B cell (primary cell): ENCODE measurements around the gene SERGEF. TPM values are rescaled to one million over a fixed set of nuclear protein-coding genes. Genes with fewer than 3 reads are reported as not detected.

Source experiments
- ATAC-seq: fragments of 200-7000 bp; cut with Tn5 transposase; one replicate; pipeline ENCODE4 v1.10.0; 2021; ENCODE audit warnings: low read depth, mild to moderate bottlenecking, moderate number of reproducible peaks, moderate library complexity
- CTCF ChIA-PET: fragments of 350-600 bp; sonication (Branson Sonifier 250); formaldehyde crosslinking; loops from one replicate; lab custom pipeline; 2021; ENCODE audit warnings: antibody characterized with exemption, inconsistent platforms; lab: Charles Lee
- POLR2A ChIA-PET: fragments of 350-600 bp; sonication (Branson Sonifier 250); formaldehyde crosslinking; loops from one replicate; lab custom pipeline; 2021; ENCODE audit warnings: antibody characterized with exemption; lab: Charles Lee
- DNase-seq: peaks from one replicate; pipeline ENCODE4 v3.0.0; 2013
- H2AFZ ChIP-seq: 2 replicates; pipeline ENCODE4 v1.6.1; 2012; ENCODE audit warnings: mild to moderate bottlenecking, low read depth, low read length; ENCODE audit not compliant: insufficient read depth, poor library complexity, severe bottlenecking
- H3K27ac ChIP-seq, 2 donors: 1 replicate in 1 of 2; 2 replicates in 1 of 2; pipeline ENCODE4 v1.5.1; 2012 to 2013; ENCODE audit warnings: low read length in 2 of 2, mild to moderate bottlenecking in 2 of 2, moderate library complexity in 1 of 2
- H3K27me3 ChIP-seq, 4 experiments: fragments of 200-600 bp in 1 of 4; sonication (generic) in 1 of 4; replicated peaks in 1 of 4; 1 replicate in 2 of 4; 2 replicates in 2 of 4; pipeline versions ENCODE4 v1.6.1 to v1.7.0; 2013 to 2016; ENCODE audit warnings: low read length in 3 of 4, mild to moderate bottlenecking in 2 of 4, mixed read lengths in 1 of 4, moderate library complexity in 1 of 4; ENCODE audit not compliant: insufficient read depth in 4 of 4, control insufficient read depth in 3 of 4; ENCODE audit errors: control extremely low read depth in 1 of 4
- H3K36me3 ChIP-seq, 2 experiments: replicated peaks in 1 of 2; 1 replicate in 1 of 2; 2 replicates in 1 of 2; pipeline versions ENCODE4 v1.6.1 to v1.7.1; 2013; ENCODE audit warnings: low read length in 1 of 2; ENCODE audit not compliant: insufficient read depth in 2 of 2, control insufficient read depth in 1 of 2; ENCODE audit errors: control extremely low read depth in 1 of 2, extremely low read depth in 1 of 2
- H3K4me1 ChIP-seq, 2 donors: fragments of 200-600 bp in 1 of 2; sonication (generic) in 1 of 2; 1 replicate in 1 of 2; 2 replicates in 1 of 2; pipeline versions ENCODE4 v1.5.1 to v1.6.1; 2013 to 2017; ENCODE audit warnings: low read length in 2 of 2; ENCODE audit not compliant: control insufficient read depth in 2 of 2, insufficient read depth in 2 of 2
- H3K4me2 ChIP-seq: replicated peaks from 2 replicates; pipeline ENCODE3; 2012; ENCODE audit warnings: mild to moderate bottlenecking, low read depth, low read length; ENCODE audit not compliant: poor library complexity, severe bottlenecking
- H3K4me3 ChIP-seq, 5 experiments: fragments of 200-600 bp in 1 of 5; sonication (generic) in 1 of 5; 1 replicate in 3 of 5; 2 replicates in 2 of 5; pipeline versions ENCODE4 v1.5.1 to v1.7.0; 2011 to 2016; ENCODE audit warnings: low read length in 4 of 5, mild to moderate bottlenecking in 4 of 5, low read depth in 2 of 5, control low read depth in 1 of 5, moderate library complexity in 1 of 5; ENCODE audit not compliant: insufficient read depth in 1 of 5; ENCODE audit errors: control extremely low read depth in 1 of 5, extremely low read depth in 1 of 5
- H3K79me2 ChIP-seq: fragments of 200-600 bp; sonication (generic); one replicate; pipeline ENCODE4 v1.6.0; 2016; ENCODE audit warnings: low read length; ENCODE audit not compliant: control insufficient read depth, insufficient read depth
- H3K9ac ChIP-seq: fragments of 200-600 bp; sonication (generic); 2 replicates; pipeline ENCODE4 v1.6.1; 2017; ENCODE audit warnings: mild to moderate bottlenecking, low read length, moderate library complexity
- H3K9me3 ChIP-seq, 3 donors: one replicate each; pipeline versions ENCODE4 v1.6.1 to v1.7.1; 2013; ENCODE audit warnings: low read length in 2 of 3; ENCODE audit not compliant: control insufficient read depth in 2 of 3, insufficient read depth in 1 of 3; ENCODE audit errors: control extremely low read depth in 1 of 3
- H4K20me1 ChIP-seq: 2 replicates; pipeline ENCODE4 v1.6.0; 2012; ENCODE audit warnings: mild to moderate bottlenecking, low read length; ENCODE audit not compliant: insufficient read depth, control insufficient read depth, poor library complexity, severe bottlenecking
- H3K27ac Mint-ChIP-seq: one replicate; pipeline ENCODE4 v1.8.0; 2021; ENCODE audit warnings: mixed read lengths
- H3K27me3 Mint-ChIP-seq: one replicate; pipeline ENCODE4 v1.8.0; 2021; ENCODE audit warnings: mixed read lengths
- H3K4me1 Mint-ChIP-seq: one replicate; pipeline ENCODE4 v1.8.0; 2021; ENCODE audit warnings: mixed read lengths
- H3K4me3 Mint-ChIP-seq: one replicate; pipeline ENCODE4 v1.8.0; 2021; ENCODE audit warnings: mixed read lengths
- H3K9me3 Mint-ChIP-seq: one replicate; pipeline ENCODE4 v1.8.0; 2022; ENCODE audit warnings: mixed read lengths; ENCODE audit not compliant: insufficient read depth
- CTCF ChIP-seq: fragments of 200-600 bp; IDR thresholded peaks from one replicate; pipeline ENCODE4 v1.8.0; 2022; ENCODE audit warnings: antibody characterized with exemption, mild to moderate bottlenecking
- EZH2 ChIP-seq: IDR thresholded peaks from 2 replicates; pipeline ENCODE4 v1.6.1; 2012; ENCODE audit warnings: borderline replicate concordance, low read depth, mild to moderate bottlenecking, moderate library complexity, low read length; ENCODE audit not compliant: insufficient read depth, poor library complexity, severe bottlenecking
- WGBS: methylation state at CpG from one replicate; pipeline ENCODE4 v1.1.5; 2013; ENCODE audit warnings: missing lambda C conversion rate; ENCODE audit not compliant: insufficient coverage; 5-methylcytosine and 5-hydroxymethylcytosine counted together
- intact Hi-C: fragments of 100-400 bp; cut with micrococcal nuclease; formaldehyde crosslinking; loops from one replicate; pipeline ENCODE4 v1.10.0; 2022
- polyA plus RNA-seq: library from polyadenylated mRNA; depleted of rRNA; stranded (reverse); fragments of >200 nt; gene quantifications from 2 replicates; pipeline ENCODE4 v1.2.3, GENCODE V29; 2012
- total RNA-seq, 2 donors: library from RNA; stranded (reverse); fragments of 120-200 nt in 1 of 2; gene quantifications; 1 replicate in 1 of 2; 2 replicates in 1 of 2; pipeline versions ENCODE4 v1.2.3 to v1.2.4, GENCODE V29; 2013 to 2022

The SERGEF gene
- total and polyA plus RNA-seq, 2 donors (not counting 1 experiment from before 2014, with no cell fraction given), result 24.2 to 54.3 TPM

DNA sequence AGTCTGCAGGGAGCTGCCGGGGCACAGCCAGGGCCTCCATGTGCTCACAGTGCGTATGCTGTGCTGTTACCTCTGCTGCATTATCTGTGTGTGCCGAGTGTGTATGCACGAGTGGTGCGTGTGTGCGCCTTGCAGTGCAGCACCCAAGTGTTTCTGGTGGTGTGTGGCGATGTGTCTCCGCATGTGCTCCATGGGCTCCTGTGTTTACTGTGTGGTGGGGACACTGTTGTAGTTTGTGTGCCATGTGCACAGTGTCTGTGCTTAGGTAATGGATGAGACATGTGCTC, 246.8 kb downstream of the SERGEF start:
- Histone ChIP-seq H2AFZ (no peak overlapping the region), H3K36me3 (no peaks in the 10 kb centered on the region), H3K27me3 (no peaks in the 10 kb centered on the region), H3K79me2 (no peaks in the 10 kb centered on the region), H3K9me3 (no peaks in the 10 kb centered on the region), H3K9ac (no peak overlapping the region), H4K20me1 (no peaks in the 10 kb centered on the region), H3K27ac (no peak overlapping the region), H3K4me1 (no peaks in the 10 kb centered on the region), H3K4me3 (no peak overlapping the region), H3K4me2 (no peak overlapping the region)
- no peak overlapping the region for H3K4me3 Mint-ChIP-seq
- intact Hi-C loops, result no loop called here
- H3K27ac Mint-ChIP-seq, result no peak overlapping the region
- WGBS, result over 99% methylated on average over 8 of the region's 8 CpGs
- no peaks in the 10 kb centered on the region for H3K9me3 Mint-ChIP-seq
- no peaks in the 10 kb centered on the region for H3K4me1 Mint-ChIP-seq
- ATAC-seq (no peak), DNase-seq (no peak)
- POLR2A ChIA-PET, result no interaction called here
- TF ChIP-seq CTCF (no peak), EZH2 (no peak)
- H3K27me3 Mint-ChIP-seq, result peaks cover 13% of the 10 kb centered on the region
- CTCF ChIA-PET, result no interaction called here

GRCh38 chr11:17765356-17766072, 247.3 kb downstream of the SERGEF start:
- no peaks in the 10 kb centered on the region for H3K79me2 ChIP-seq
- WGBS, result 84% methylated on average over 12 of the region's 13 CpGs
- POLR2A ChIA-PET, result no interaction called here

More at GRCh38 chr11:17765356-17766072, 247.3 kb downstream of the SERGEF start:
- Histone ChIP-seq H3K27ac (no peak overlapping the region), H3K36me3 (no peaks in the 10 kb centered on the region), H3K9me3 (no peaks in the 10 kb centered on the region), H3K4me1 (no peaks in the 10 kb centered on the region), H2AFZ (no peak overlapping the region), H3K4me2 (no peak overlapping the region), H3K9ac (no peak overlapping the region), H4K20me1 (no peaks in the 10 kb centered on the region), H3K27me3 (no peaks in the 10 kb centered on the region), H3K4me3 (no peak overlapping the region)
- H3K9me3 Mint-ChIP-seq, result no peaks in the 10 kb centered on the region
- ATAC-seq (no peak), DNase-seq (no peak)
- no peaks in the 10 kb centered on the region for H3K4me1 Mint-ChIP-seq
- CTCF ChIA-PET, result no interaction called here
- intact Hi-C loops, result no loop called here
- TF ChIP-seq CTCF (no peak), EZH2 (no peak)
- H3K4me3 Mint-ChIP-seq, result no peak overlapping the region
- H3K27ac Mint-ChIP-seq, result no peak overlapping the region
- peaks cover 13% of the 10 kb centered on the region for H3K27me3 Mint-ChIP-seq
